HepG2 (cell line): ENCODE results near the gene CBX6. TPM values are rescaled to one million over a fixed set of nuclear protein-coding genes. Genes with fewer than 3 reads are reported as not detected.

Source experiments
- ATAC-seq: fragments of 200-7000 bp; cut with Tn5 transposase; 3 replicates; pipeline ENCODE4 v1.9.1; 2020; ENCODE audit warnings: mild to moderate bottlenecking, moderate library complexity
- BruUV-seq: library from RNA; stranded (reverse); fragments of 400-500 nt; replicated peaks from 2 replicates; lab custom pipeline; 2021; lab: Mats Ljungman, UMichigan
- CTCF ChIA-PET: fragments of 300-600 bp; formaldehyde crosslinking; extraction: SDS; loops from one replicate; lab custom pipeline; 2021; ENCODE audit warnings: low total read pairs, inconsistent platforms, low intra/inter-chr PET ratio; lab: Yijun Ruan, JAX
- POLR2A ChIA-PET: fragments of 350-600 bp; sonication (Branson Sonifier 250); formaldehyde crosslinking; loops from one replicate; lab custom pipeline; 2020; ENCODE audit warnings: antibody characterized with exemption, inconsistent platforms; lab: Yijun Ruan, JAX
- DNase-seq: peaks from one replicate; pipeline ENCODE4 v3.0.0-alpha.2; 2015; ENCODE audit warnings: low spot score
- FAIRE-seq: peaks from 3 replicates; lab custom pipeline; 2011; peaks lifted over from hg19 to GRCh38; lab: Jason Lieb, UNC
- H2AFZ ChIP-seq: one replicate; pipeline ENCODE4 v1.6.1; 2011; ENCODE audit warnings: low read length, inconsistent platforms
- H3K27ac ChIP-seq: fragments of 300-600 bp; 3 replicates; pipeline ENCODE4 v1.8.0; 2011; ENCODE audit warnings: mixed run types, mild to moderate bottlenecking, mixed read lengths, low read length, inconsistent platforms; ENCODE audit not compliant: insufficient read depth; ENCODE audit errors: extremely low read length
- H3K27me3 ChIP-seq, 2 experiments: fragments of 200-600 bp in 1 of 2; 2 replicates in 1 of 2; 3 replicates in 1 of 2; pipeline versions ENCODE4 v1.6.0 to v1.8.0; 2011; ENCODE audit warnings: low read length in 2 of 2, mild to moderate bottlenecking in 2 of 2, moderate library complexity in 2 of 2, inconsistent platforms in 1 of 2; ENCODE audit not compliant: insufficient read depth in 2 of 2, control insufficient read depth in 1 of 2
- H3K36me3 ChIP-seq, 2 experiments: fragments of 200-600 bp in 1 of 2; replicated peaks in 1 of 2; 2 replicates in 1 of 2; 3 replicates in 1 of 2; pipeline versions ENCODE4 v1.5.1 to v1.8.0; 2011; ENCODE audit warnings: low read length in 2 of 2, inconsistent platforms in 1 of 2; ENCODE audit not compliant: insufficient read depth in 2 of 2, control insufficient read depth in 1 of 2
- H3K4me1 ChIP-seq: 2 replicates; pipeline ENCODE4 v1.5.1; 2012; ENCODE audit warnings: low read length, inconsistent platforms; ENCODE audit not compliant: insufficient read depth
- H3K4me2 ChIP-seq: 2 replicates; pipeline ENCODE4 v1.6.0; 2011; ENCODE audit warnings: low read depth, low read length, inconsistent platforms
- H3K4me3 ChIP-seq, 3 experiments: fragments of 200-600 bp in 1 of 3; sonication (generic), shearing (Covaris generic) in 1 of 3; replicated peaks in 1 of 3; 2 replicates each; pipeline ENCODE4 v1.5.1; 2011 to 2016; ENCODE audit warnings: low read length in 3 of 3, inconsistent platforms in 2 of 3, low read depth in 2 of 3, mild to moderate bottlenecking in 2 of 3, control low read depth in 1 of 3, mixed read lengths in 1 of 3; ENCODE audit not compliant: insufficient read depth in 1 of 3
- H3K79me2 ChIP-seq: one replicate; pipeline ENCODE4 v1.6.1; 2011; ENCODE audit warnings: low read length, inconsistent platforms; ENCODE audit not compliant: insufficient read depth
- H3K9ac ChIP-seq: 2 replicates; pipeline ENCODE4 v1.6.0; 2011; ENCODE audit warnings: mild to moderate bottlenecking, low read depth, low read length, inconsistent platforms; ENCODE audit not compliant: insufficient read depth
- H3K9me3 ChIP-seq: 2 replicates; pipeline ENCODE4 v1.5.1; 2012; ENCODE audit warnings: mild to moderate bottlenecking, low read length
- H4K20me1 ChIP-seq: 2 replicates; pipeline ENCODE4 v1.6.0; 2011; ENCODE audit warnings: inconsistent platforms, mild to moderate bottlenecking, low read length, moderate library complexity; ENCODE audit not compliant: insufficient read depth
- HMGXB3 ChIP-seq: sonication (generic); formaldehyde crosslinking; IDR thresholded peaks from 2 replicates; pipeline ENCODE4 v1.4.0; 2020; ENCODE audit warnings: missing genetic modification reagents, borderline replicate concordance
- KLF15 ChIP-seq: sonication (generic); formaldehyde crosslinking; IDR thresholded peaks from 2 replicates; pipeline ENCODE4 v1.8.1; 2023; ENCODE audit warnings: borderline replicate concordance, mild to moderate bottlenecking, inconsistent platforms, missing genetic modification reagents, mixed read lengths
- ZNF574 ChIP-seq: sonication (generic); formaldehyde crosslinking; IDR thresholded peaks from 2 replicates; pipeline ENCODE4 v1.4.0; 2020; ENCODE audit warnings: missing genetic modification reagents
- WGBS: methylation state at CpG from one replicate; pipeline ENCODE4 v1.1.6; 2017; ENCODE audit warnings: low lambda C conversion rate; 5-methylcytosine and 5-hydroxymethylcytosine counted together
- in situ Hi-C: cut with HindIII; loops from 2 replicates; pipeline ENCODE4 v1.10.0; 2017; ENCODE audit warnings: low pct_unique_long_range_greater_than_20kb; ENCODE audit not compliant: extremely low pct_ligation_motif_present
- intact Hi-C: fragments of 100-400 bp; cut with micrococcal nuclease; formaldehyde crosslinking; loops from one replicate; pipeline ENCODE4 v1.10.0; 2022; ENCODE audit not compliant: unreplicated experiment
- polyA plus RNA-seq, 8 experiments: library from polyadenylated mRNA; depleted of rRNA in 3 of 8; stranded (reverse) in 7 of 8; unstranded in 1 of 8; fragments of >200 nt; fragmentation: Illumina TruSeq in 4 of 8; extraction: Trizol in 4 of 8; gene quantifications; 2 replicates each; pipeline versions ENCODE4 v1.2.1 to v1.2.3, GENCODE V29; 2011 to 2016; ENCODE audit warnings: low read depth in 4 of 8, missing spikeins in 1 of 8, mixed read lengths in 1 of 8; ENCODE audit not compliant: insufficient read depth in 1 of 8
- total RNA-seq, 5 experiments: library from RNA; depleted of rRNA; stranded (reverse); fragments of >200 nt; fragmentation: Illumina TruSeq; extraction: Trizol; gene quantifications; 2 replicates each; pipeline ENCODE4 v1.2.3, GENCODE V29; 2016; ENCODE audit warnings: low read depth in 1 of 5
- TF ChIP-seq, protein P1 (sequence below): sonication (generic); formaldehyde crosslinking; IDR thresholded peaks from 2 replicates; pipeline ENCODE4 v1.5.0; 2020; ENCODE audit warnings: mild to moderate bottlenecking, low read depth, missing genetic modification reagents, borderline replicate concordance

CBX6 gene
- total and polyA plus RNA-seq, 2 of the 13 experiments (the other 11 are each of a cell fraction or from before 2014, with no cell fraction given), result 1.7 to 6.5 TPM

GRCh38 chr22:38871360-38872171 lies 450 bp downstream of the CBX6 start (continued):
- TF ChIP-seq HMGXB3 (CRISPR knock-in tag), result no peak
- TF ChIP-seq, protein P1, sequence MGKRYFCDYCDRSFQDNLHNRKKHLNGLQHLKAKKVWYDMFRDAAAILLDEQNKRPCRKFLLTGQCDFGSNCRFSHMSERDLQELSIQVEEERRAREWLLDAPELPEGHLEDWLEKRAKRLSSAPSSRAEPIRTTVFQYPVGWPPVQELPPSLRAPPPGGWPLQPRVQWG, result no peak

GRCh38 chr22:38870791-38871359 lies 1.1 kb downstream of the CBX6 start:
- 58% methylated on average over 2 of the region's 2 CpGs for WGBS
- TF ChIP-seq ZNF574 (CRISPR knock-in tag) (0 out of 2 replicates have a peak, but pooled peaks have one; percentile 2), KLF15 (CRISPR knock-in tag) (no peak)
- no peaks in the 10 kb centered on the region for H3K79me2 ChIP-seq
- ATAC-seq (peak; percentile 19), FAIRE-seq (no peak), DNase-seq (no peak)
- in situ Hi-C loops, result loop anchor here (5.0 to 10.0 kb wide), 2 partner anchors 131 to 254 kb away; no protein-coding TSS in a partner anchor
- peaks cover 3% of the 10 kb centered on the region; the same call in 1 of the 2 replicates for H4K20me1 ChIP-seq
- BruUV-seq, result no TSS peak
- ChIA-PET POLR2A (interaction anchor here (1.0 to 1.1 kb wide), 2 partner anchors 54 to 150 kb away, joined by 3 to 5 read pairs; partner anchors contain the start of gene APOBEC3D), CTCF (interaction anchor here (1.0 to 2.2 kb wide), 7 partner anchors 102 to 251 kb away, joined by 3 to 23 read pairs (median 6); partner anchors contain the start of gene APOBEC3B)
- H3K36me3 ChIP-seq, result no peaks in the 10 kb centered on the region; a peak in 1 of 5 replicates
- H3K9me3 ChIP-seq, result no peaks in the 10 kb centered on the region
- peak overlapping the region; percentile 99 for H3K4me2 ChIP-seq
- H3K27me3 ChIP-seq, result peaks cover 2 to 30% of the 10 kb centered on the region in 2 experiments; a peak in 4 of 5 replicates
- intact Hi-C loops, result loop anchor here (2.0 kb wide), 1 partner anchor 54 kb away; no protein-coding TSS in a partner anchor
- no peak overlapping the region for H2AFZ ChIP-seq
- H3K27ac ChIP-seq, result no peak overlapping the region
- H3K9ac ChIP-seq, result peak overlapping the region; percentile 48; the same call in 1 of the 2 replicates
- H3K4me1 ChIP-seq, result peaks cover 20% of the 10 kb centered on the region
- peak overlapping the region; percentile 68 to 80 (median 74); a peak in 5 of 6 replicates for H3K4me3 ChIP-seq
